Peyer's patch (tissue), 4 donors: ENCODE measurements around the gene OLFM1. TPM values are rescaled to one million over a fixed set of nuclear protein-coding genes. Genes with fewer than 3 reads are reported as not detected.
"Not testable (repeated sequence)": the region's sequence is repeated elsewhere in the genome, so short reads cannot be mapped to it uniquely, and the experiment has no call there.

Experiments used
- DNase-seq, 3 donors: peaks; one replicate each; pipeline ENCODE4 v3.0.0-alpha.2; 2017 to 2019
- H3K27ac ChIP-seq, 4 donors: fragments of 200-600 bp; sonication (generic); one replicate each; pipeline ENCODE4 v1.5.1; 2016 to 2019
- H3K27me3 ChIP-seq, 2 donors: fragments of 200-600 bp; sonication (generic); one replicate each; pipeline ENCODE4 v1.5.1; 2019
- H3K36me3 ChIP-seq, 3 donors: fragments of 200-600 bp; sonication (generic); one replicate each; pipeline ENCODE4 v1.5.1; 2016 to 2019
- H3K4me1 ChIP-seq, 4 donors: fragments of 200-600 bp; sonication (generic); one replicate each; pipeline ENCODE4 v1.5.1; 2016 to 2019
- H3K4me3 ChIP-seq, 4 donors: fragments of 200-600 bp; sonication (generic); 1 replicate in 3 of 4; 2 replicates in 1 of 4; pipeline ENCODE4 v1.5.1; 2016 to 2019; ENCODE audit warnings: mild to moderate bottlenecking in 1 of 4
- H3K9me3 ChIP-seq, 4 donors: fragments of 200-600 bp; sonication (generic); one replicate each; pipeline ENCODE4 v1.5.1; 2016 to 2019; ENCODE audit warnings: mild to moderate bottlenecking in 1 of 4
- POLR2A ChIP-seq, 2 donors: fragments of 450-650 bp; IDR thresholded peaks; one replicate each; pipeline ENCODE4 v1.5.1; 2017; ENCODE audit warnings: antibody characterized with exemption in 2 of 2, mild to moderate bottlenecking in 2 of 2, moderate library complexity in 2 of 2
- total RNA-seq, 4 donors: library from RNA; depleted of rRNA; stranded (reverse); fragments of >200 nt; gene quantifications; one replicate each; pipeline ENCODE4 v1.1.0, GENCODE V29; 2016
- TF ChIP-seq, protein P1 (sequence below), 6 experiments: fragments of 450-650 bp in 4 of 6; fragments of 200-600 bp in 2 of 6; sonication (generic) in 1 of 6; IDR thresholded peaks; one replicate each; pipeline ENCODE4 v1.5.1; 2017 to 2019; ENCODE audit warnings: antibody characterized with exemption in 6 of 6, mild to moderate bottlenecking in 3 of 6, moderate library complexity in 1 of 6

The OLFM1 gene
- total RNA-seq, 4 donors from 2014 or later, result 2.5 to 5.8 (median 4.9) TPM

DNA sequence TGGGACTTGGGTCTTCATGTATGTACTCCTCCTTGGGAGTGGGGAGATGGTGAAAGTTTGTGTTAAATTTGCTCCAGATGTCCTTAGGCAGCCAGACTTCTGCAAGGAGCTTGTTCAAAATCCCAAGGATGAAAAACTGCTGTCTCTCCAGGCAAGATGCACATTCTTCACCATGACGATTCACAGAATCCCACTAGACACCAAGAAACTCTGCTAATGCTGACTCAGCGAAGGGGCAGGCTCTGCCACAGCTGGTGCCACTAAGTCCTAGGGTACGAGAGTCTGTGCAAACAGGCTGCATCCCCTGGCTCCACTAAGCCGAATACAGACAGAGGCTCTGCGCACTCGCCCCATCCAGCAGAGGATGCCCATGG lies 71.1 kb downstream of the OLFM1 start:
- TF ChIP-seq POLR2A (IDR thresholded peaks at IDR 0.05), result no peak
- TF ChIP-seq, protein P1, sequence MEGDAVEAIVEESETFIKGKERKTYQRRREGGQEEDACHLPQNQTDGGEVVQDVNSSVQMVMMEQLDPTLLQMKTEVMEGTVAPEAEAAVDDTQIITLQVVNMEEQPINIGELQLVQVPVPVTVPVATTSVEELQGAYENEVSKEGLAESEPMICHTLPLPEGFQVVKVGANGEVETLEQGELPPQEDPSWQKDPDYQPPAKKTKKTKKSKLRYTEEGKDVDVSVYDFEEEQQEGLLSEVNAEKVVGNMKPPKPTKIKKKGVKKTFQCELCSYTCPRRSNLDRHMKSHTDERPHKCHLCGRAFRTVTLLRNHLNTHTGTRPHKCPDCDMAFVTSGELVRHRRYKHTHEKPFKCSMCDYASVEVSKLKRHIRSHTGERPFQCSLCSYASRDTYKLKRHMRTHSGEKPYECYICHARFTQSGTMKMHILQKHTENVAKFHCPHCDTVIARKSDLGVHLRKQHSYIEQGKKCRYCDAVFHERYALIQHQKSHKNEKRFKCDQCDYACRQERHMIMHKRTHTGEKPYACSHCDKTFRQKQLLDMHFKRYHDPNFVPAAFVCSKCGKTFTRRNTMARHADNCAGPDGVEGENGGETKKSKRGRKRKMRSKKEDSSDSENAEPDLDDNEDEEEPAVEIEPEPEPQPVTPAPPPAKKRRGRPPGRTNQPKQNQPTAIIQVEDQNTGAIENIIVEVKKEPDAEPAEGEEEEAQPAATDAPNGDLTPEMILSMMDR (IDR thresholded peaks at IDR 0.05), result no peak
- H3K27ac ChIP-seq, result no peak overlapping the region

DNA sequence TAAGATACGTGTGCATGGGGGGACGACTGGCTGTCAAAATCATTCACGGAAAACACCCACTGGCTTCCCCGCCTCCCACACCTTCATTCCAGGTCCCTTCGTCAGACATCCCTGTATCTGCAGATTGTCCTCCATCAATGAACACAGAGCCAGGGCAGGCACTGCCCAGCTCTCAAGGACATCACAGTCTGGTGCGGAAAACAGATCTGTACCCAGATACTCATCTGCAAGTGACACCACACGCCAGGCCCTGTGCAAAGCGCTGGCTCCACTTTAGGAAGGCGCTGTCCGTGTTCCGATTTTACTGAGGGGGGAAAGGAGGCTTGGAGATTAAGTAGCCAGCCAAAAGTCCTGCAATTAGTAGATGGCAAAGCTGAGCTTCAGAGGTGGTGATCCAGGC lies 72.3 kb downstream of the OLFM1 start:
- Histone ChIP-seq H3K27ac (no peak overlapping the region), H3K4me1 (no peaks in the 10 kb centered on the region), H3K36me3 (no peaks in the 10 kb centered on the region), H3K27me3 (no peaks in the 10 kb centered on the region), H3K4me3 (no peak overlapping the region), H3K9me3 (no peaks in the 10 kb centered on the region)
- TF ChIP-seq, protein P1 (IDR thresholded peaks at IDR 0.05), result no peak
- no peak for TF ChIP-seq POLR2A (IDR thresholded peaks at IDR 0.05)
- no peak for DNase-seq

More for the DNA sequence above, 71.1 kb downstream of the OLFM1 start:
- Histone ChIP-seq H3K9me3 (no peaks in the 10 kb centered on the region), H3K36me3 (no peaks in the 10 kb centered on the region), H3K27me3 (no peaks in the 10 kb centered on the region), H3K4me3 (no peak overlapping the region), H3K4me1 (no peaks in the 10 kb centered on the region)
- DNase-seq, result no peak

DNA sequence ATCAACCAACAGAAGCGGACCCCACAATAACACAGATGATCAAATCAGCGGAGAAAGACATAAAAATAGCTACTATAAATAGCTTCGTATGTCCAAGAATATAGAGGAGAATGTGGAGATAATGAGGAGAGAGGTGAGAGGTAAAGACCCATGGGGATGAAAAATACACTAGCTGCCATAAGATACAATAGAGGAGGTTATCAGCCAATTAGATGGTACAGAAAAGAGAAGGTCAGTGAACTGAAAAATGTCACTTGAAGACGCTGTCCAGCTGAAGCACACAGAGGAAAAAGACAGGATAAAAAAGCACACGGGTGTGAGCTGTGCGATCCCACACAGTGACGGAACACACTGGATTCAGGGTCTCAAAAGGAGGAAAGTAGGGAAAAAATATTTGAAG lies 73.4 kb downstream of the OLFM1 start:
- no peak for TF ChIP-seq POLR2A (IDR thresholded peaks at IDR 0.05)
- TF ChIP-seq, protein P1 (IDR thresholded peaks at IDR 0.05), result no peak
- H3K9me3 ChIP-seq, result no peaks in the 10 kb centered on the region
- no peak for DNase-seq
- no peak overlapping the region for H3K4me3 ChIP-seq
- no peaks in the 10 kb centered on the region for H3K27me3 ChIP-seq
- H3K4me1 ChIP-seq, result no peaks in the 10 kb centered on the region
- H3K36me3 ChIP-seq, result no peaks in the 10 kb centered on the region
- no peak overlapping the region for H3K27ac ChIP-seq

DNA sequence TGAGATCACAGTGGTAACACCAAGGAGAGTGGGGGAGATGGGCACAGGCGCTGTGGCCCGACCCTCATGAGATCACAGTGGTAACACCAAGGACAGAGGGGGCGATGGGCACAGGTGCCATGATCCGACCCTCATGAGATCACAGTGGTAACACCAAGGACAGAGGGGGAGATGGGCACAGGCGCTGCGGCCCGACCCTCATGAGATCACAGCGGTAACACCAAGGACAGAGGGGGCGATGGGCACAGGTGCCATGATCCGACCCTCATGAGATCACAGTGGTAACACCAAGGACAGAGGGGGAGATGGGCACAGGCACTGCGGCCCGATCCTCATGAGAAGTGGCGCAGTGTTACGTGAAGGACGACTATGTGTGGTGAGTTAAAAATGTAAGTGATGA lies 75.1 kb downstream of the OLFM1 start:
- not testable (repeated sequence) for H3K27me3 ChIP-seq, H3K4me3 ChIP-seq, H3K27ac ChIP-seq, H3K36me3 ChIP-seq, DNase-seq, H3K9me3 ChIP-seq, H3K4me1 ChIP-seq

DNA sequence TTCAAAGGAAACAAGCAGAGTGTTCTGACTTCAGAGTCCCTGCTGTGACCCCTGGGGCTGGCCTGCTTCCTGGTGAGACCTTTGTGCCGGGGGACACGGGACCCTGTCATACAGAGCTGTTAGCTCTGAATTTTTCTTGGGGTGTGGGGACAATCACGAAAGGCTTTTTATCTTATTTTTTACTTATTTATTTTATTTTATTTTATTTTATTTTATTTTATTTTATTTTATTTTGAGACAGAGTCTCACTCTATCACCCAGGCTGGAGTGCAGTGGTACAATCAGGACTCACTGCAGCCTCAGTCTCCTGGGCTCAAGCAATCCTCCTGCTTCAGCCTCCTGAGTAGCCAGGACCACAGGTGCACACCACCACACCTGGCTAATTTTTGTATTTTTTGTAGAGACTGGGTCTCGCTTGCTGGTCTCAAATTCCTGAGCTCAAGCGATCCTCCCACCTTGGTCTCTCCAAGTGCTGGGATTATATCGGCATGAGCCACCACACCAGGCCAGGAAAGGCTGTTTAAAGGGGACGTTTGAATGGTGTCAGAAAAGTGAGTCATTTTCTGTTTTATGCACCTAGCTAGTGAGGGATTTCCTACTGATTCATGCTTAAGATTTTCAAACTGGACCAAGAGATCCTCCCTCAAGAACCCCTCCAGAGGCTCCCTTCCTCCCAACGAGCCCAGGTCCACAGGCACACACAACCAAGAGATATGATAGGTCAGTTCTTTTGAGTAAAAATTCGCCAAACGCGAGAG lies 75.7 kb downstream of the OLFM1 start:
- Histone ChIP-seq H3K27me3 (no peaks in the 10 kb centered on the region), H3K9me3 (no peaks in the 10 kb centered on the region), H3K4me1 (no peaks in the 10 kb centered on the region), H3K36me3 (no peaks in the 10 kb centered on the region), H3K4me3 (no peak overlapping the region), H3K27ac (no peak overlapping the region)
- TF ChIP-seq, protein P1 (IDR thresholded peaks at IDR 0.05), result no peak
- TF ChIP-seq POLR2A (IDR thresholded peaks at IDR 0.05), result no peak
- DNase-seq, result no peak

DNA sequence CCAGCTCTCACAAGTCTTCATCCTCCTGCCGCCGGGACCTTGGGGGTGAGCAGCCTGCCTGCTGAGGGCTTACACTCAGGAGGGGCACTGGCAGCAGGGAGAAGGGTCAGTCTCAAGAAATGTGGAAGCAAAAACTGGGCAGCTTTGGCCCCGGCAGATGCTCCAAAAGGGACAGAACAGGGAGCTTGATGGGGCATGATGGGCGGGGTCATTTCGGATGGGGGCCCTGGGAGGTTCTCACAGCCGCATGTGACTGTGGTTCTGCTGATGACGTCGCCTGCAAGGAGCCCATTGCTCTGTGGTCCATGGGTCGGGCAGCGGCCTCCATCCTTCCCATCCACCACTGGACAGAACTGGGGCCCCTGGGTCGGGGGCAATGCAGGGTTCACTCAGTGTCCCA lies 76.6 kb downstream of the OLFM1 start:
- Histone ChIP-seq H3K4me1 (no peaks in the 10 kb centered on the region), H3K9me3 (no peaks in the 10 kb centered on the region), H3K4me3 (no peak overlapping the region), H3K27ac (no peak overlapping the region), H3K27me3 (no peaks in the 10 kb centered on the region), H3K36me3 (no peaks in the 10 kb centered on the region)
- DNase-seq, result no peak
- no peak for TF ChIP-seq POLR2A (IDR thresholded peaks at IDR 0.05)
- TF ChIP-seq, protein P1 (IDR thresholded peaks at IDR 0.05), result no peak
